COLO829 (cell line): Measurements from ENCODE around the gene PHLDB1.
"Not testable (repeated sequence)": the region's sequence is repeated elsewhere in the genome, so short reads cannot be mapped to it uniquely, and the experiment has no call there.

Experiments used
- DNase-seq: peaks from one replicate; pipeline ENCODE4 v3.0.0; 2012; ENCODE audit warnings: low spot score

The PHLDB1 gene

DNA sequence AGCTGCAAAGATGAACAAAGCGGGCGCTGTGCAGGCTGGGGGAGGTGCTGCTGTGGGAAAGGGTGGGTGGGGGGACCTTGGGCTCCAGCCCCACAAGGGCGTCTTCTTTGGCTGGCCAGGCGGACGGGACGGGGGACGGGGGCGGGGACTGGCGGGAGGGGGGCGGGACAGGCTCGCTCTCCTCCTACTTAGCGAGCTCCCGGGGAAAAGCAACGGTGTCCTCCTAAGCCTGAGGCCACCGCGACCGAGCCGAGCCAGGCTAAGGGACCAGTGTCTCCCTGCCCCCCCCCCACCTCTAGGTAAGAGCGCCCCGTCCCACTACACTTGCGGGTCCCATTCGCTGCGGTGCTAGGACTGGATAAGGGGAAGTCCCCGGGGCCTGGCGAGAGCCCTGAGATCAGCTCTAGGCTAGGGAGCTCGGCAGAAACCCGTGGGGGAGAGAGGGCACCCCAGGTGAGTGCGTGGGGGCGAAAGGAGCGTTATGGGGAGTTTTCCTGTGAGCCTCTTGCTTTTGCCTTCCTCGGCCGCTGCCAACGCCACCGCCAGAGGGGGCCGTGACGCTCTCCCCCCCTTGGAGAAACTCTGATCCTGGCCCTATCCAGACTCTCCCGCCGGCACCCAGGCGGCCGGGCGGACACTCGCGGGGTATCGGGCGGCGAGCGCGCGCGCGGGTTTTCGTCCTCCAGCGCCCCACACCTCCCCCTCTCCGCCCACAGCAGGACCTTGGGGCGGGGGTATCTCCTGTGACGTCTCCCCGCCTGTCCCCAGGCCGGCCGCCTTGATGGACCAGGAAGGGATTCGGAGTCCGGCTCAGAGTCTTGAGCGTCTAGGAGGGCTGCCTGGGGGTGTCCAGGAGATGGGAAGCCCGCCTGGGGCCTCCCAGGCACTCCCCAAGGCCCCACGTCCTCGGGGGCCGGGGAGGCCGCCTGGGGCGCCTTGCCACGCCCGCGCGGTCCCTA is at the start of gene PHLDB1:
Gene PHLDB1 (plus strand): TSS at position 215 of the 959 bp plus-strand sequence. CDS start 6,222 bp downstream, outside the sequence.
- no peak for DNase-seq

DNA sequence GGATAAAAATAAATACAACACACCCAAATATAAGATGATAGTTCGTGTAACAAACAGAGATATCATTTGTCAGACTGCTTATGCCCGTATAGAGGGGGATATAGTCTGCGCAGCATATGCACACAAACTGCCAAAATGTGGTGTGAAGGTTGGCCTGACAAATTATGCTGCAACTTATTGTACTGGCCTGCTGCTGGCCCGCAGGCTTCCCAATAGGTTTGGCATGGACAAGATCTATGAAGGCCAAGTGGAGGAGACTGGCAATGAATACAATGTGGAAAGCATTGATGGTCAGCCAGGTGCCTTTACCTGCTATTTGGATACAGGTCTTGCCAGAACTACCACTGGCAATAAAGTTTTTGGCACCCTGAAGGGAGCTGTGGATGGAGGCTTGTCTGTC is 46.6 kb upstream of the PHLDB1 start:
- no peak for DNase-seq

DNA sequence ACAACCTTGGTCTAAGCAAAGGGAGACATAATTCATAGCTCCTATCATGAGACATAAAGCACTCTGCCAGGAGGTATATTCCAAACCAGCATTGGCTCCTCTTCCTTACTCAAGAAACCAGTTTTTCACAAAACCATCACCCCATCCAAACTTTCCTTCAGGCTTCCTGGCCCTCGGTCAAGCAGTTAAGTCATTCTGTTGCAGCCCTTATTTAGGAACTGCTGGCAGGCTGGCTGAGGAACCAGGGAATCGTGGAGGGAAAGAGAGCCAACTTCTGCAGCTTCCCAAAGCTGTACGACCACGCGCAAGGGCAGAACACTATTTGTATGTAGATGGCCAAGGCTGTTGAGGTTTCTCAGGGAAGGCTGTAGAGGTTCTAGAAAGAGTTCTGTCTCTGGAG is 42.4 kb upstream of the PHLDB1 start:
- no peak for DNase-seq

DNA sequence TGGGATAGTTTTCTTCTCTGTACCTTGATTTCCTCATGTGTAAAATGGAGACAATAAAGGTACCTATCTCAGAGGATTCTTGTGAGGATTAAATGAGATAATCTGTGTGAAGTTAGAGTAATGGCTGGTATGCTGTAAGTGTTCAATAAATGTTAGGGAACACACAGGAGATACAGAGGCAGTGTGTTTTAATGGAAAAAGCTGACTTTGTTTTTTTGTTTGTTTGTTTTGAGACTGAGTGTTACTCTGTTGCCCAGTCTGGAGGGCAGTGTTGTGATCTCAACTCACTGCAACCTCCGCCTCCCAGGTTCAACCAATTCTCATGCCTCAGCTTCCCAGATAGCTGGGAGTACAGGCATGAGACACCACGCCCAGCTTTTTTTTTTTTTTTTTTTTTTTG is 37.7 kb upstream of the PHLDB1 start:
- no peak for DNase-seq

DNA sequence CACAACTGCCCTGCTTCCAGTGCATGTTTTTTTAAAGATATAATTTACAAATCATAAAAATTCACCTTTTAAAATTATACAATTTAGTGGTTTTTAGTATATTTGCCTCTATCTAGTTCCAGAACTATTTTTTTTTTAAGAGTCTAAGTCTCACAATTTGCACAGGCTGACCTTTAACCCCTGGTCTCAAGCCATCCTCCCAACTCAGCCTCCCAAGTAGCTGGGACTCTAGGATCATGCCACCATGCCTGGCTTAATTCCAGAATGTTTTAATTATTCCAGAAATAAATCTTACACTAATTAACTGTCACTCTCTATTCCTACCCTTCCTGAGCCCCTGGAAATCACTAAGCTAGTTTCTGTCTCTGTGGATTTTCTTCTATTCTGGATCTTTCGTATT is 36.6 kb upstream of the PHLDB1 start:
- DNase-seq = no peak

DNA sequence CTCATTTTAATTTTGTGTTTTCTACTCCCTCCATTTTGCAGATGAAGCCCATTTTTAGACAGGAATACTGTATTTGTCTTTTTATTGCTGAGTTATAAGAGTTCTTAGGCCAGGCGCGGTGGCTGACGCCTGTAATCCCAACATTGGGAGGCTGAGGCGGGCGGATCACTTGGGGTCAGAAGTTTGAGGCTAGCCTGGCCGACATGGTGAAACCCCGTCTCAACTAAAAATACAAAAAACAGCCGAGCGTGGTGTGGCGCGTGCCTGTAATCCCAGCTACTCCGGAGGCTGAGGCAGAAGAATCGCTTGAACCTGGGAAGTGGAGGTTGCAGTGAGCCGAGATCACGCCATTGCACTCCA is 35.7 kb upstream of the PHLDB1 start:
- DNase-seq = not testable (repeated sequence)

DNA sequence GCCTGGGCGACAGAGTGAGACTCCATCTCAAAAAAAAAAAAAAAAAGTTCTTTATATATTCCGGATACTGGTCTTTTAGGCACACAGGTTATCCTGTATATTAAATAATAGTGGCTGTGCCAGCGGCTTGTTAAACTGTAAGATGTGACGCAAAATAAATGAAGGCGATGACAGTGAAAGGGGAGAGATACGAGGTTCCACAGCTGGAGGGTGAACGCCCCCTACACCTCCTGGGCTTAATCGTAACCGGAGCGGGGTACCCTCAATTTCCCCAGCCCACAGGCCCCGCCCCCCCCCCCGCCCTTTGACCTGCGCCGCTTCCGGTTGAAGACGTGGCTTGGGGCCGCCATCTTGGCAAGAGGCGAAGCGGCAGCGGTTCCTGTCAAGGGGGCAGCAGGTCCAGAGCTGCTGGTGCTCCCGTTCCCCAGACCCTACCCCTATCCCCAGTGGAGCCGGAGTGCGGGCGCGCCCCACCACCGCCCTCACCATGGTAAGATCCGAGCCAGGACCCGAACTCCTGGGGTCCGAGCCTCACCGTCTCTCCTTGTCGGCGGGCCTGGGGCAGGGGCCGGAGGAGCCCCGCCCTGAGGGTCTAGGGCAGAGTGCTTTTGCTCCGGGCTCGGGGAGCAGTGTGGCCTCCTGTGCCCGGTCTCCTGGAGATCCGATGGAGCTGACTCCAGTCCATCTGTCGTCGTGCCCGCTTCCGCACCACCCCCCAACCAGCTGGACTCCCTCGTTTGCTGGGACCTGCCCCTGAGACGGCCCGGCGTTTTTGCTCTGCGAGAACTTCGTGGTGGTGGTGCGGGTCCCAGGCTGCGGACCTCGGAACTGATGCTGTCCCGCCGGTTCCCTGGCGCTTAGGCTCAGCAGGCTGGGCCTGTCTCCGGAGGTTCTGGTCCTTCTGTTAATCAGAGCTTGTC is 35.1 kb upstream of the PHLDB1 start, which contains the start of gene ARCN1:
Gene ARCN1 (plus strand): TSS at position 349 of the 920 bp plus-strand sequence. CDS start 139 bp downstream, at position 488.
- peak; percentile 63 for DNase-seq

DNA sequence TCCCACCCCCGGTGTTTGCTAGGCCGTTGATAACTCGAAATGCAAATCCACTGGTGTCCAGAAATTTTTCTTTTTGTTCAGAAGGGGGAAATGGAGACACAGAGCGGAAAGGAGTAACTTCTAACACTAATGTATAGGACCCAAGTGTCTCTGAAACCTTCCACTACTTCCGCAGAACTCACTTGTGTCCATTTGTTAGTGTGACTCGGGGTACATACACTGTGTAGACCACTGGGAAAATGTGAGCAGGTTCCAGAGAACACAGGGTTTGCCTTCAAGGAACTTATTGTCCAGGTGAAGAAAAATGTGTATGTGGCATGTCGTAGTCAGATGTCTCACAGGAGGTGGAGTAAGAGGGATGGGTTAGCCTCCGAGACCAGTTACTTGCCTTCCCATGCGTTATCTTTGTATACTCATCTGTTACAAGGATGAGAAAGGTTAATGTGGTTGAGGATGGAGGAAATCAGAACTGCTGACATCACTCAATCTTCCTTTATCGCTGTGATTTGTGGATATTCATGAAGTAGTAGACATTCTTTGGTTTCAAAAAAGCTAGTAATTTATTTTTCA is 34.3 kb upstream of the PHLDB1 start:
- peak; percentile 42 for DNase-seq

DNA sequence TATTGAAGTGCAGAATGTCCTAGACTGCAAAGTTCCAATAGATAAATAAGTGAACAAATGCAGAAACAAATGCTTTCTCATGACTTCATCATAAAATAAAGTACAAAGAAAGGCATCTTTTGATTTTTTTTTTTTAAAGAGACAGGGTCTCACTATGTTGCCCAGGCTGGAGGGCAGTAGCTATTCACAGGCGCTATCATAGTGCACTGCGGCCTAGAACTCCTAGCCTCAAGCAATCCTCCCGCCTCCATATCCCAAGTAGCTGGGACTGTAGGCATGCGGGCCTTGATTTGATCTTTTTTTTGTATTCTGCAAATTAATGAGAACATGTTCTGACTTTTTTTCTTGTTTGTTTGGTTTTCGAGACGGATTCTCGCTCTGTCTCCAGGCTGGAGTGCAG is 32.8 kb upstream of the PHLDB1 start:
- DNase-seq = no peak

DNA sequence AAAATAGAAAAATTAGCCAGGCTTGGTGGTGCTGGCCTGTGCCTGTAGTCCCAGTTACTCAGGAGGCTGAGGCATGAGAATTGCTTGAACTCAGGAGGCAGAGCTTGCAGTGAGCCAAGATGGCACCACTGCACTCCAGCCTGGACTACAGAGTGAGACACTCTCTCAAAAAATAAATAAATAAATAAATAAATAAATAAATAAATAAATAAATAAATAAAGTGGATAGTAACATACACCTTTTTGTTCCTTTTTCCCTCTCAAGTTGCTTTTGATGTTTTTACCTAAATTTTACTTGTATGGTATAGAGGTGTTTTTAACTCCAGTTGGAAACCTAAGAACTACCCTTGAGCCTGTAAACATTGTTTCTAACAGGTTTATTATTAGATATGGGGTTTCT is 29.4 kb upstream of the PHLDB1 start:
- DNase-seq = not testable (repeated sequence)

DNA sequence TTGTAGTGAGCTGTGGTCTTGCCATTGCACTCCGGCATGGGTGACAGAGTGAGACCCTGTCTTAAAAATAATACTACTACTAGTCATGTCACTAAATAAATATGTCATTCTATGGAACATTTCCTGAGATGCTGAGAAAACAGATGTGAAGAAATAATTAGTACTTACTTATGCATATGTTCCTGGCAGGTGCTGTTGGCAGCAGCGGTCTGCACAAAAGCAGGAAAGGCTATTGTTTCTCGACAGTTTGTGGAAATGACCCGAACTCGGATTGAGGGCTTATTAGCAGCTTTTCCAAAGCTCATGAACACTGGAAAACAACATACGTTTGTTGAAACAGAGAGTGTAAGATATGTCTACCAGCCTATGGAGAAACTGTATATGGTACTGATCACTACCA is 26.4 kb upstream of the PHLDB1 start:
- no peak for DNase-seq

DNA sequence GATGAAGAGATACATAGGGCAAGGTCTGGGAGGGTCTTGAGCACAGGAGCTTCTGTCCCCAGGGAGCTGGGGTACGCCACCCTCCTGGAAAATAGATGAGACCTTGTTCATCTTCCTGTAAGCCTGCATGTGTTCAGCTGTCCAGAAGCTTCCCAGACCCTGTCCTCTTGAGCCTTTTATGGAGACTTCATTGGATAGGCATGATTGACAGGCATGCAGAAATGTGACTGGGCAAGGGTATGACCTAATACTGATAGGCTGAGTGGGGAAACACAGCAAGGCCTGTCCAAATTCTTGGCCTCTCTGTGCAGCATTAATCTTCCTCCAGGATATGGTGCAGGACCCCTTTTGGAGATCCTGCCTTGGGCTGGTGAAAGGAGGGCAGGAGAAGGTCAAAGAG is 19.5 kb upstream of the PHLDB1 start:
- DNase-seq = no peak

DNA sequence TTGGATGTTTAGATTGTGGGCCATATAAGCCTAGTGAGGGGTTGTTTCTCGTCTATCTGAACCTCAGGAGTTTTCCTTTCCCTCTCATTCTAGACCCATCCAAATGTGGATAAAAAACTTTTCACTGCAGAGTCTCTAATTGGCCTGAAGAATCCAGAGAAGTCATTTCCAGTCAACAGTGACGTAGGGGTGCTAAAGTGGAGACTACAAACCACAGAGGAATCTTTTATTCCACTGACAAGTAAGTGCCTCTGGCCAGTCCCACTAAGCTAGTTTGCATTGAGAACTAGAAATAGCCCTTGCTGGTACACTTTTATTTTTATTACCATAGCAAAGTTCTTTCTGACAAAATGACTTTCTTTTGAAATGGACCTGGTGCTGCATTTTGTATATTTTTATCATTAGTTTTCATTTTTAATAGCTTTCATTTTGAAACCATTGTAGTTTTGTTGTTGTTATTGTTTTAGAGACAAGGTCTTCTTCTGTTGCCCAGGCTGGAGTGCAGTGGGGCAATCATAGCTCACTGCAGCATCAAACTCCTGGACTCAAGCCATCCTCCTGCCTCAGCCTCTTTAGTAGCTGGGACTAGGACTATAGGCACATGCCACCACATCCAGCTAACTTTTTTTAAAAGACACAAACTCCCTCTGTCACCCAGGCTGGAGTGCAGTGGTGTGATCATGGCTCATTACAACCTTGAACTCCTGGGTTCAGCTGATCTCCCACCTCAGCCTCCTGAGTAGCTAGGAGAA is 14.6 kb upstream of the PHLDB1 start:
- DNase-seq = peak; percentile 34

DNA sequence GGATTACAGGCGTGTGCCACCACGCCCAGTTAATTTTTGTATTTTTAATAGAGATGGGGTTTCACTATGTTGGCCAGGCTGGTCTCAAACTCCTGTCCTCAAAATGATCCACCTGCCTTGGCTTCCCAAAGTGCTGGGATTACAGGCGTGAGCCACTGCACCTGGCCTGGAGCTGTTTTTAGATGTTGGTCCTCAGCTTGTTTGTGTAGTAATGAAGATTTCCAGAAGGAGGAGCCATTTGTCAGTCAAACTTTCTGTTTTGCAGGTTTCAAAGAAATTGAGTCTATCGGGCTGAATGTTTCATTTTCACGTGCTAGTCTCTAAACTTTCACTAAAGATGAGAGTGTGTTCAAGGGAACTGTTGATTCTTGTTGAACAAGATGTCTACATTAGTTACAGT is 12.4 kb upstream of the PHLDB1 start:
- DNase-seq = not testable (repeated sequence)

DNA sequence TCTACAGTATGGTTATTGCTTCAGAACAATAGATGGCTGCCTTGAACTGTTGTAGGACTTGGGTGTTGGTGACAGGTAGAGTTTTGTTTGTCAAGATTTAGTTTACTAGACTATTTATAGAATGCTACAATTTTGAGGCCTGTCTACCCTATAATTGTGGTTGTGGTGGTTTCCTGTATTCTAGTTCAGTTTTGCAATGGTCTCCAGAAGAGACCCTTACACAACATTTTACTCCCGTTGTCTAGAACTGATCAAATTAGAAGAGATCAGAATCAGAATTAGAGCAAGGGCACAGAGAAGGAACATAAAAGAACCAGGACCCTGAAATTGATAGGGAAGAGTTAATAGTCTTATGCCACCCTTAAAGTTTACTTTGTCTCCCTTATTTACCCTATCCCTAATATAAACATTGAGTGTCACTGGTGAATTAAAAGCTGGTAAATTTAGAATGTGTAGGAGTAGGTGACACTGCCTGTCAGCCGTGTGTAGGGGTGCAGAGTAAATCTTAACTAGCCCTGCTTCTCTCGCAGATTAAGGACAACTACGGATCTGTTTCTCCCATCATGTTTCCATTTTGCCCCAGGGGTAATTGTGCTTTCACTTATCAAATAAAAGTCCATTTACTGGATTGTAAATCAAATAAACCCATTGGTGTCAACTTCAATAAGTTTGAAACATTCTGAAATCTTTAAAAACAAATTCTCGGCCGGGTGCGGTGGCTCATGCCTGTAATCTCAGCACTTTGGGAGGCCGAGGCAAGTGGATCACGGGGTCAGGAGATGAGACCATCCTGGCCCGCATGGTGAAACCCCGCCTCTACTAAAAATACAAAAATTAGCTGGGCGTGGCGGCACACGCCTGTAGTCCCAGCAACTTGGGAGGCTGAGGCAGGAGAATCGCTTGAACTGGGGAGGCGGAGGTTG is 10.9 kb upstream of the PHLDB1 start:
- DNase-seq = no peak

DNA sequence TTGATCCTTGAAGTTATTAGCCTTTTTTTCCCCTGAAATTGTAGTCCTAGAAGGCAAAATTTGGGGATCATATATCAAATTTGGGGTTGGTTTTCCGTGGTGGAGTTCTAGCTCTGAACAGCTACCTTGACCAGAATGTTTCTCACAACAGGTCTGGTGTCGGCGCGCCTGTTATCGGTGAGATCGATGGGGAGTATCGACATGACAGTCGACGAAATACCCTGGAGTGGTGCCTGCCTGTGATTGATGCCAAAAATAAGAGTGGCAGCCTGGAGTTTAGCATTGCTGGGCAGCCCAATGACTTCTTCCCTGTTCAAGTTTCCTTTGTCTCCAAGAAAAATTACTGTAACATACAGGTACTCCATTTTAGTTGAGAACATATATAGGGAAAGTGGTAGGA is 9.9 kb upstream of the PHLDB1 start:
- DNase-seq = no peak

DNA sequence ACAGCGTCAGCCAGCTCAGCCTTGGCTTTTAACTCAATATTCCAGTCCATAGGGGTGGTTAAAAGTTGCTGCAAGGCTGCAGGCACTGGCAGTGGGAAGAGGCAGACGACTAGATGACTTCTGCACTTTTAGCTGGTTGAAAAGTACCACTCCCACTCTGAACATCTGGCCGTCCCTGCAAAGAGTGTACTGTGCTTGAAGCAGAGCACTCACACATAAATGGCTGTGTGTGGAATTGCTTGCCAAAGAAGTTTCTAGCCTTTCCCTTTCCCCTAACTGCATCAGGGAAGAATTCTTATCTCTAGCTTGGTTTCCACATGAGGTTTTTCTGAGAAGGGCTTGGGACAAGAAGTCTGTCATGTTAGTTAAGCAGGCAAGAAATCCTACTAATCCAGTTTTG is 5.1 kb upstream of the PHLDB1 start:
- DNase-seq = no peak

DNA sequence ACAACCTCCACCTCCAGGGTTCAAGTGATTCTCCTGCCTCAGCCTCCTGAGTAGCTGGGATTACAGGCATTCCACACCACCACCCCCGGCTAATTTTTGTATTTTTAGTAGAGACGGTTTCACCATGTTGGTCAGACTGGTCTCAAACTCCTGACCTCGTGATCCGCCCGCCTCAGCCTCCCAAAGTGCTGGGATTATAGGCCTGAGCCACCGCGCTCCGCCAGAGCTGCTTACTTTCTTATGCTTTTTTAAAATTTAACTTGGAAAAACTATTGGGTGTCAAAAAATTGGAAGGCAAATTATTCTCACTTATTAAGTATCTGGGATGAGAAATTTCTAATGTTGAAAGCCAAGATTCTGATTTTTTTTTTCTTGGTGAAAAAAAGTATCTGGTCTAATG is 3.7 kb upstream of the PHLDB1 start:
- not testable (repeated sequence) for DNase-seq

DNA sequence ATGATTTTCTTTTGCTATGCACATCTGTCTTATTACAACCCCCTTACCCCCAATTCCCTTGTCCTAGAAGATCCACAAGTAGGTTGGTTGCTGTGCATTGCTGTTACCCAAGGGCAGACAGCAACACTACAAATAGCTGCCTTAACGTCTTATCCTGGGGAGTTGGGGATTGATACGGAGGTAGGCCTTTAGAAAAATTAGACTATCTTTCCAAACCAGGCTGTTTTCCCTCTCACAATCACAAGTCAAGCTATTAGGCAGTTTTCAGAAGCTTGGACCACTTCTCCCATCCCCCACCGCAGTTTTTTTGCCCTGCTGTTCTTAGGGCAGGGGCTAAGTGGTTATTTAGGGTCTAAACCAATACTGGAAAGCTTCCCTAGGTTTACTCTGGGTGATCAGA is 2.8 kb upstream of the PHLDB1 start:
- no peak for DNase-seq

DNA sequence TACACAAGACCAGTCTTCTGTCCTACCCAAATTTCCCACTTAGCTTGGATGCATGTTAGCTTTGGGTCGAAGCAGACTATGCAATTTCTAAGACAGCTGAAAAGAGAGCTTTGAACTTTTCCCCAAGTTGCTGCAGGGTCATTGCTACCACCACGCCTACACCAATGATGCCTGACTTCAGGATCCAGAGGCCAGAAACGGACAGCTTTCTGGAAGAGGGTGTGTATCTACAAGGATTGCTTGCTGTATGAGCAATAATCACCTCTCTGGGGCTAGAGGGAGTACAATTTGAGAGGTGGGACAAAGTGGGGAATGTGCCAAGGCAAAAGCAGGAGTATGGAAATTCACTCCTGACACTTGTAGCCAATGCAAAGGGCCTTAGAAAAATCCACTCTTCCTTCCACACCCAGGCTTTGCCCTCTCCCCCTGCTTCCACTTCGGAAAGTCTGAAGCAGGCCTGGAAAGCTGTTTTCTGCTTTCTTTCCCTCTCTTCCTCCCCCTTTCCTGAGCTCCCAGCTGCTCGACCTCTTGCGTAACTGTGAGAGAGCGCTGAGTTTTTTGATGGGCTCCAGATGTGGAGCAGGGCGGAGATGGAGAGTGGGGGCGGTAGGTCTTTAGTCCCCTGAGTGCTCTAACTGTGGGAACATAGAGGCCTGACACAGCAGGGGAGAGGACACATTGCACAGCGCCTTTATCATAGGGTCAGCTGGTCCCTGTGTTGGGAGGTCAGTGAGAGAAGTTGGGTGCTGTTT is 2.1 kb upstream of the PHLDB1 start:
- no peak for DNase-seq
